GM18526 (cell line): ENCODE results near the gene CCT3.
A peak's percentile ranks its signal among the peaks of the same experiment; 100 is the strongest.

Experiments
- POLR2A ChIP-seq: IDR thresholded peaks from 3 replicates; pipeline ENCODE4 v1.6.1; 2011; ENCODE audit not compliant: insufficient read length; ENCODE audit errors: extremely low read depth

CCT3 gene

DNA sequence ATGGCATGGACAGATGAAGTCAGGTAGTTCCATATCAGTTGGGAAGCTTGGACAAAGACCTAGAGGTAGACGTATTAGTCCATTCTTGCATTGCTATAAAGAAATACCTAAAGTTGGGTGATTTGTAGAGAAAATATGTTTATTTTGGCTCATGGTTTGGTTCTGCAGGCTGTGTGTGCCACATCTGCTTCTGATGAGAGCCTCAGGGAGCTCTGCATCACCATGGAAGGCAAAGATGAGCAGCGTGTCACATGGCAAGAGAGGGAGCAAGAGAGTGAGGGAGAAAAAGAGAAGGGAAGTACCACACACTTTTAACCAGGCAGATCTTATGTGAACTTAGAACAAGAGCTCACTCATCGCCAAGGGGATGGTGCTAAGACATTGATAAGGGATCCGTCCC lies 9.2 kb upstream of the CCT3 start:
- no peak for TF ChIP-seq POLR2A

GRCh38 chr1:156346636-156347035 lies 8.5 kb upstream of the CCT3 start:
- no peak for TF ChIP-seq POLR2A

GRCh38 chr1:156344409-156344808 lies 6.3 kb upstream of the CCT3 start:
- TF ChIP-seq POLR2A: no peak

GRCh38 chr1:156342166-156342955 lies 4.3 kb upstream of the CCT3 start:
- TF ChIP-seq POLR2A: no peak

DNA sequence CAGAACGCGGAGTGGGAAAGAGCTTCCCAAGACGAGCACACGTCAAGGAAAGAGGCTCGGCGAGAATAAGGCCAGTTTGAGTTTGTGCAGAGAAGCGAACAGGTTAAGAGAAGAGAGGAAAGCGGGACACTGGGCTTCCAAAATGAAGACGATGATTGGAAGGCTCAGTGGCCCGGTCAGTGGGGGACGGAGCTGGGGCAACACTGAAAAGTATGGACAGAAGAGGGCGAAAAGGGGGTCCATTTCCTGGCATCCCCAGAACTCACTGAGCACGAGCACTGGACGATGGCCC lies 258 bp downstream of the CCT3 start:
- no peak for TF ChIP-seq POLR2A

DNA sequence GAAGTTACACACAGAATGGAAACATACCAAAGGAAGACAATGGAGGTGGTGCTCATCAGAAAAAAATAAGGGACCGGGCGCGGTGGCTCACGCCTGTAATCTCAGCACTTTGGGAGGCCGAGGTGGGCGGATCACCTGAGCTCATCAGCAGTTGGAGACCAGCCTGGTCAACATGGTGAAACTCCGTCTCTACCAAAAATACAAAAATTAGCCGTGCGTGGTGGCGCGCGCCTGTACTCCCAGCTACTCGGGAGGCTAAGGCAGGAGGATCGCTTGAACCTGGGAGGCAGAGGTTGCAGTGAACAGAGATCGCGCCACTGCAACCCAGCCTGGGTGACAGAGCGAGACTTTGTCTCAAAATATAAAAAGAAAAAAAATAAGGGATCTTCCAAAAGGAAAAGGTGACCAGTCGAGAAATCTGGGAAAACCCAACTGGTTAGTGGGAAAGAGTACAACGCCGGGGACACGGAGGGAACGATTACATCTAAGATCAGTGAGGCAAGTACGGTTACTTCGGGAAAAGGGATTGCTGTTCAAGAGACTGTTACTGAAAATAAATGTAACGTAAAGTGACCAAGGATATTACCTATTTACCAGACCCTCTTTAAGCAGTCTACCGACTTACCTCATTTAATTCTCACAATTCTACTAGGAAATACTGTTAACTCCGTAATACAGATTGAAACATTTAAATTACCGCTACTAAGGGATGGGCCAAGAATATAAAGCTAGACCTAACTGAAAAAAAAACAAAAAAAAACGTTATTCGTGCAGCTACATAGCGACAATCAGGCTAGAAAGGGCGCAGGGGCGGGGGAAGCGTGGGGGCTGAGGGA lies 822 bp downstream of the CCT3 start:
- TF ChIP-seq POLR2A: no peak

DNA sequence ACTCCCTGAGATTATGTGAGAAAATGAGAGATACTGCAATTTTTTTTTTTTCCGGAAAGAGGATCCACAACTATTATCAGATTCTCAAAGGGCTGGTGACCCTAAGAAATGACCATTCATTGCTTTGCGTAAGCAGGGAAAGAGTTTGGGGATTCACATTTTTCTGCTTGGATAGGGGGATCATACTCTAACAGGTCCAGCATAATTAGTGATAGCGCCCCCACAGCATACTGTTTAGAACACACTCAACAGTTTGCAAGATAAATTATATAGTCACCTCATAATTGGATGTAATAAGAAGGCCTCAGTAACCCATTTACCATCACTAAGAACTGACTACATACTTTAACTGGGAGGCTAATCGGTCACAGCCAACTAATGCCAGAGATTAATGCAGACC lies 1.9 kb downstream of the CCT3 start:
- no peak for TF ChIP-seq POLR2A

- TF ChIP-seq POLR2A: no peak
Observed at GRCh38 chr1:156320560-156320959, 17.5 kb downstream of the CCT3 start.

DNA sequence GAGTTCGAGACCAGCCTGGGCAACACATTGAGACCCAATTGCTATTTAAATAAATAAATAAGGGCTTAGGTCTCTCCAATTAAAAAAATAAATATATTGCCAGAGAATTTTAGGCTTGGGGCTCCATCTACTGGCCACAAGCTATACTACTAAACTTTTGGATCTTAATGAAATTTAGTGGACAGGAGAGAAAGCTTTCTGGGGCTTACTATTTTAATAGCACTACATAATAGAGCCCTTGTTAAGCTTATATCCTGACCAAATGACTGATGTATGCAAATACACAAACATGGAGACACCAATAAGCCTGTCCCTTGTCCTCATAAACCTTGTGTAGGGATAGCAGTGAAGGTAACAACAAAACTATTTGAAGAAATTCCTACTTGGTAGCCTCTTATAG lies 18.4 kb downstream of the CCT3 start:
- TF ChIP-seq POLR2A: no peak

DNA sequence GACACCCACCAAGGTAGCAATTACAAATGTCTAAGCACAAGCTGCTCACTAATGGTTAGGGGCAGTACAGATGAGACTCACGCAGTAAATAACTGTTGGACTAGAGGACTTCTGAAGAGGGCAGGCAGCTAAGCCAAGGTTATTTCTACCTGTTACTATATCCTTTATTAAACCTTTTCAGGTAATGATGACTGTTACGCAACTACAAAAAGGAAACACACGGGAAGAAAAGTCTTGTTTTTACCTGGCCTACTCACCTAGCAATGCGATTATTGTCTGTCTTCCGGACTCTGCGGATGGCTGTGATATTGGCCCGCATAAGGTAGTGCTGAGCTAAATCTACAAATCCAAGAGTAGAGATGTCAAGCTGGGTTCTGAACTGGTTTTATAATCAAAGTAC lies 21.2 kb downstream of the CCT3 start:
- TF ChIP-seq POLR2A: no peak

DNA sequence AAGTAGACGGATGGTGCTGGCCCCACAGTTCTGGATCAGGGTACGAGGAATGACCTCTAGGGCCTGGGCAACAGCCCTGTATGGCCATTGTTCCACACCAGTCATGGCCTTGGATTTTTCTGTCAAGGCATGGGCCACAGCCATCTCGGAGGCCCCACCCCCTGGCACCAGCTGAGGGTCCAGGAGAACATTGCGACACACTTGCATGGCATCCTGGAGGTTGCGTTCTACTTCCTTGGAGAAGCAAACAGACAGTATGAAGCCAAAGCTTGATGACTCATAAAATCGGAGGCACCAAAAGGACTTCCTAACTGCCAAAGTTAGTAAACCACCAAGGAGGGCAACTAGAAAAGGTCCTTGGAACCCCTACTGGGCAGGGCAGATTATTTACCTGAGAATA lies 27.1 kb downstream of the CCT3 start:
- no peak for TF ChIP-seq POLR2A

- TF ChIP-seq POLR2A: no peak
Observed at GRCh38 chr1:156308078-156308477, 30.0 kb downstream of the CCT3 start.

GRCh38 chr1:156305215-156305614 lies 32.9 kb downstream of the CCT3 start:
- no peak for TF ChIP-seq POLR2A

GRCh38 chr1:156303241-156303640 lies 34.9 kb downstream of the CCT3 start:
- no peak for TF ChIP-seq POLR2A

GRCh38 chr1:156298852-156299357 lies 39.2 kb downstream of the CCT3 start, which contains the start of gene VHLL:
VHLL (minus strand) TSS chr1:156299307; CDS start chr1:156299189, 118 bp downstream.
- no peak for TF ChIP-seq POLR2A

- TF ChIP-seq POLR2A: peak; percentile 61
Observed at GRCh38 chr1:156295391-156295947, 42.6 kb downstream of the CCT3 start, which contains the start of gene GLMP. GLMP (minus strand) TSS chr1:156295679; CDS start chr1:156295645, 34 bp downstream.
